PFSK-1 (cell line): Measurements from ENCODE around the gene STC2.

Source experiments
- SIN3A ChIP-seq: IDR thresholded peaks from 2 replicates; pipeline ENCODE4 v1.6.1; 2012; ENCODE audit warnings: mild to moderate bottlenecking, low read length, moderate library complexity, borderline replicate concordance; ENCODE audit not compliant: insufficient read depth
- TF ChIP-seq, protein P1 (sequence below), 2 experiments: IDR thresholded peaks; 2 replicates each; pipeline versions ENCODE4 v1.6.1 to v1.8.0; 2011 to 2012; ENCODE audit warnings: low read depth in 2 of 2, low read length in 2 of 2, control low read depth in 1 of 2, inconsistent platforms in 1 of 2, mild to moderate bottlenecking in 1 of 2, moderate library complexity in 1 of 2; ENCODE audit not compliant: insufficient read depth in 1 of 2

DNA sequence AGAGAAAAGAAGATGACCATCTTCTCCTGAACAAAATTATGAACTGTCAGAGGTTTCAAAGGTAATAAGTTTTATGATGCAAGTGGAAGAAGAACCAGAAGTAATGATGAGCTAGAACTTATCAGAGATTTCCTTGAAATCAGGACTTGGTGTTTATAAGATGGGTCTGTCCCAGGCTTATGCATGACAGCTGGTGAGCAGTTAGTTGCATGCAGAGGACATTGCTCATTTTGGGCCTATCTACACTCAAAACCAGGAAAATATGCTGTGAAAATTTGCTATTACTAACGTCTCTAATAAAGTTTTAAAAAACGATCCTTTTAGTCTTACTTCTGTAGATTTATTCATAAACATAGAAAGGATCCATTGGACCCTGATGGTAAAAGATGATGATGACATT lies 6.6 kb upstream of the STC2 start:
- TF ChIP-seq, protein P1, sequence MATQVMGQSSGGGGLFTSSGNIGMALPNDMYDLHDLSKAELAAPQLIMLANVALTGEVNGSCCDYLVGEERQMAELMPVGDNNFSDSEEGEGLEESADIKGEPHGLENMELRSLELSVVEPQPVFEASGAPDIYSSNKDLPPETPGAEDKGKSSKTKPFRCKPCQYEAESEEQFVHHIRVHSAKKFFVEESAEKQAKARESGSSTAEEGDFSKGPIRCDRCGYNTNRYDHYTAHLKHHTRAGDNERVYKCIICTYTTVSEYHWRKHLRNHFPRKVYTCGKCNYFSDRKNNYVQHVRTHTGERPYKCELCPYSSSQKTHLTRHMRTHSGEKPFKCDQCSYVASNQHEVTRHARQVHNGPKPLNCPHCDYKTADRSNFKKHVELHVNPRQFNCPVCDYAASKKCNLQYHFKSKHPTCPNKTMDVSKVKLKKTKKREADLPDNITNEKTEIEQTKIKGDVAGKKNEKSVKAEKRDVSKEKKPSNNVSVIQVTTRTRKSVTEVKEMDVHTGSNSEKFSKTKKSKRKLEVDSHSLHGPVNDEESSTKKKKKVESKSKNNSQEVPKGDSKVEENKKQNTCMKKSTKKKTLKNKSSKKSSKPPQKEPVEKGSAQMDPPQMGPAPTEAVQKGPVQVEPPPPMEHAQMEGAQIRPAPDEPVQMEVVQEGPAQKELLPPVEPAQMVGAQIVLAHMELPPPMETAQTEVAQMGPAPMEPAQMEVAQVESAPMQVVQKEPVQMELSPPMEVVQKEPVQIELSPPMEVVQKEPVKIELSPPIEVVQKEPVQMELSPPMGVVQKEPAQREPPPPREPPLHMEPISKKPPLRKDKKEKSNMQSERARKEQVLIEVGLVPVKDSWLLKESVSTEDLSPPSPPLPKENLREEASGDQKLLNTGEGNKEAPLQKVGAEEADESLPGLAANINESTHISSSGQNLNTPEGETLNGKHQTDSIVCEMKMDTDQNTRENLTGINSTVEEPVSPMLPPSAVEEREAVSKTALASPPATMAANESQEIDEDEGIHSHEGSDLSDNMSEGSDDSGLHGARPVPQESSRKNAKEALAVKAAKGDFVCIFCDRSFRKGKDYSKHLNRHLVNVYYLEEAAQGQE (IDR thresholded peaks at IDR 0.05; ENCODE audit: insufficient read depth in 1 of 2, low read depth in 2 of 2, low read length in 2 of 2), result no peak
- TF ChIP-seq SIN3A, result no peak
